Measurements from ENCODE around the gene KIF6.

Gene KIF6

DNA sequence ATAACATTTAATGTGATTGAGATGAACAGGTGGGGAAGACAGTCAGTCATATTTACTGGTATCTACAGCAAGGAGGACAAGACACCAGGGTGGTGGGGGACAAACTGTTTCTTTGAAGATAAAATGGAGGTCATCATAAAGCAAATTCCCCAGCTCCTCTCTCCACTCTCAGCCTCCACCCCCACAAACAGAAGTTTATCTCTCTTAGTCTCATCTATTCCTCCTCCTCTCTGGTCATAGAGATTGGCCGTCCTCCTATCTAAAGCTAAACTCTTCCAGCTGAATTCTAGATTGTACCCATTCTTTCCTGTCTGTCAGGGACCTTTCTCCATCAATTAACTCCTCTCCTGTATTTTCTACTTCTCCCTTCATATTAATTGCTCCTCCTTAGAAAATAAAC lies 71.1 kb downstream of the KIF6 start:
- no peak for DNase-seq

DNA sequence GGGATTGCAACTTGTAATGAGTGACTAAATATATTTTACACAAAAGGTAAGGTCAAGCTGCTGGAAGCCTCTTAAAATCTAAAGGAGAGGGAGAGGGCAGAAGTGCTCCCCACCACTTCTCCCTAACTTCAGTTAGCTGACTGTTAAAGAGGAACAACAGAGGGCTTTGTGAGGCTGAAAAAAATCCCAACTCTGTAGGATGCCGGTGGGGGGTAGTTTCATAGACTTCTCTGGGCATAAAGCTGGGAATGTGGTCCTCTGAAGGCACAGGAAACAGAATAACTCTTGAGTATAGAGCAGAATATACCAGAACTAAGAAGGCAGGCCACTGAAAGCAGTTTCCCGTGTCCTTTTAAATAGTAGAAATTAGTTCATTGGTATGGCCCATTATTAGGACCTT lies 71.6 kb downstream of the KIF6 start:
- DNase-seq = no peak

DNA sequence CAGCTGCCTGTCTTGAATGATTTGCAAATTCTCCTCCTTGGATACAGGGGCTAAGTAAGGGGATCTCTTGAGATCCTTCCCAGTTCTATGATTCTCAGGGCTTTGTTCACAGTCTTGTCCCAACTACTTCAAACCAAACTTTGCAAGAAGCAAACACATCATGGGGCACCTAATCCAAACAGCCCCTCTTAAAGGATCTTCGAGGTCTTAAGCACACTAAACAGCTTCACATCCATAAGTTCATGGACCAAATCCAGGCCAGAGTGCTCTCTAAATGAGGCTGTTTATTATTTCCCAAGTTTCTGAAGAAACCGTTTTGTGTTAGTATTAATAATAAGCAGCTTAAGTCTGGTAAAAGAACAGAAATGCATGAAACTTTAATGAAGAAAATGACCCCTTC lies 75.2 kb downstream of the KIF6 start:
- DNase-seq = no peak

DNA sequence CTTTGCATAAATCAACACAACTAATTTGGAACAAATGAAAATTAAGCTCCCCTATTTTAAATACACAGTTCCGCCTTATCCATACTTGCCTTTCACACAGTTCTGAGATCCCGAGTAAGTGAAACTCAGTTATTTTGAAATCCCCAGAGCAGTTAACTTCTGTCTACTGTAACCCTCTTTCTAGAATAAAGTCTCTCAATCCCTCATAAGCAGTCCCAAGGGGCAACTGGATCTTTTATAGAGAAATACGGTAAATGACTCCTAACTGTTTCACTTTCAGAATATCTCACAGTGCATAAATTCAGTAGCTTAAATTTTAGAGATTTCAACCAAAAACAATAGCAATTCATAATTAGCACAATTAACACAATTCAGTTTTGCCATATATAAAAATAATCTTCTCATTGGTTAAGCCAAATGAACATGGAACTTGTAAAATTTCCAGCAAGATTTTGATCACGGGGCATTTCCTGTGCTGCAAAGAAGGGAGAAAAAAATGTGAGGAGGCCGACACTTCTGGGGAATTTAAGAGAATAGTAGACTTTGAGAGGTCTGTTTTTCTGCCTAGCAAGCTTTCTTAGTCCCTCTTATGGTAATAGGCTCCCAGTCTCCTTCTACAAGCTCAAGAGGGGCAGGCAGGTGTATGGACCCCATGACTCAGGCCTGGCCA lies 78.3 kb downstream of the KIF6 start:
- DNase-seq = no peak

DNA sequence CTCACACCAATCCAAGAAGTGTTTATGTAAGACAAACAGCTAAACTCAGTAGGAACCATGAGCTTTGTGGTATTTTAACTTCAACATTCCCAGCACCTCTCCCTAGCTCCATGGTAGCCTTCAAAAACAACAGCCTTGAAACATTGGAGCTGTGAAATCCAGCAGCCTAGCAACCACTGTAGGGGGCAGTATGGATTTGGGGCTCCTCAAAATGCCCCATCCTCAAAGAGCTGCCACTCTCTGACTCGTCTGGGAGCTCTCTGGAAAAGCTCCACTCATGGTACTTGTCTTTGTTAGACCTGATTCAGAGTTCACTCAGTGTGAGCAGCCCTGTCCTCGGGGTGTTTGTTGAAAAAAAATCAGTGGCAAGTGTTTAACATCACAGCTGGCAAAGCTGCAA lies 82.9 kb downstream of the KIF6 start:
- no peak for DNase-seq

DNA sequence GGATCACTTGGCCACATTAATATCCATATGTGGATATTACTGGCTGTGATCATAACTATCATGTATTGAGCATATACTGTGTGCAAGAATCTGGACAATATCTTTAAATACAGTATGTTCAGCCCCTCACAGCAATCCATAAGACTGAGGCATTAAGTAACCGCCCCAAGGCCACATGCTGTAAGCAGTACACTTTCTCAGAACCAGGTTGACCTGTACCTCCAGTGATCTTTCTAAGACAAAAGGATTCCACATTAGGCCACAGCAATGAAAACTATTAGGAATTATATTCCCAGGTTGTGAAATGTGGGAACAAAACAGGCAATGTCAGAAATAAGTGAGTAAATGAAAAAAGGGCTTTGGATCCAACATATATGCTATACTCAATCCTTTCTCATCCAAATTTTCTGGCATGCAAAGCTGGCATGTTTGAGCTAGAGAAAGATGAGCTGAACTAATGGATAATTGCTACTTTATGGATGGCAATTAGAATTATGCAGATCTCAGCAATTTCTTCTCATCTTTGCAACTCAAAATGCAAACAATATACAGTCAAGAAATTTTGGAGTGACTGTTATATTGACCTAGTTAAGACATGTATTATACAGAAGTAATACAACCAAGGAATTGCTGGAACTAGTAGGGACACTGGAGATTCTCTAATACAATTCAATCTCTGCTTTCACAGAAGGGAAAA lies 86.9 kb downstream of the KIF6 start:
- no peak for DNase-seq

DNA sequence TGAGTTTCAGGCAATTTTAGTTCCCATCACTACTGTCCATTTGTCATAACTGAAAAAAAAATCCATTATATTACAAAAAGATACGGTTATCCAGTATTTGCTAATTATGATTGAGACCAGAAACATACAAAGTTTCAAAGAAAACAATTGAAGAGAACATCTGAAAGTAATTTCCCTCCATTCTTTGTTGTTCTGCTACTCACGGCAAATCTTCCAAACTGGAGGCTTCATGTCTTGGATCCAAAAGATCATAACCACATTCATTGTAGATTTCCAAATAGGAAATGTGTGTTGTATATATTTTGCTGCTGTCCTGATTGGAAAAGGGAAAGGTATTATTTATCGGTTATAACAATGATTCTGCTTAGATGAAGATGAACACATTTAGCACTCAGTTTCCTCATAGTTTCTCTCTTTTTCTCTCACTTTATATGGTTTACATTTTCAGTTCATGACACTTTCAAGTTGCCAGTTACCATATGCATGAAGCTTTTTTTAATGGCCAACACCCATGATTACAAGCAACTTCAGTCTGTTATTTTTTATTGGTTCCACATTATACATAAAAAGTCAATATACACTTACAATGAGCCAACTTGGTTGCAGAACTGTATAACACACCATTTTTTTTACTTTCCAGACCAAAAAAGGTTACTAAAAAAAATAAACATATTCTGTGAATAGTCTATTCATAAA lies 90.4 kb downstream of the KIF6 start:
- no peak for DNase-seq

DNA sequence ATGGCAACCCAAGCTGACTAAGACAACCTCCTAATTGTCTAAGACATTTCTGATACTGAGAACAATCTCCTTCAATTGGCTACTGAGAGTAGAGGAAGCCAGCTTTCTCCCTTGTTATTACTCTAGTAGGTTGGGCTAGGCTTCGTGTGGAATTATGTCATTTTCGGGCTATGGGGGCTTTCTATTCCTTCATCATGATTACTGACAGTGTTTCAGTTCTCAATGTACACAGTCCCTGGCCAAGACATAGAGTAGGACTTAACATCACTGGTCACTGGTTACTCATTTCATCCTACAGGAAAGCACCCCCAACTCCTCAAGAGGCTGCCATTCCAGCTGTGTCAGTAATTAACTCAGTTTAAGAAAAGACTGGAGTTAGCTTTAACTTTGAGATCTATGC lies 100.0 kb downstream of the KIF6 start:
- DNase-seq = no peak

DNA sequence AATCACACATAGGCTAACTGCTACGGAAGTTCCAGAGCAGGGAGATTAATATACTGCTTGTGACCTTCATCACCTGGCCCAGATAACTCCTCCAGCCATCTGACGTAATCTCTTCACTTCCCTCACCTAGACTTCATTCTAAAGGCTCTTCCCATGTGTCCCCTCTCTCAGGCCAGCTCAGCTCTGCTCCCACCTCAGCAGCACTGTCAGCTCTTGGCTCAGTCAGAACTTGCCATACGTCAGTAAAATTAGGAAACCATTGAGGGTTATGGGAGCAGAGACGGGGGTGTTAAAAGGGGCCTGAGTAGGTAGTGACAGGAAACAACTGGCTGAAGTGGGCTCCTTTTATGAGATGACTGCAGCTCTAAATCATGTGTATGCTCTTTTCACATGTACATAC lies 101.5 kb downstream of the KIF6 start:
- DNase-seq = no peak

DNA sequence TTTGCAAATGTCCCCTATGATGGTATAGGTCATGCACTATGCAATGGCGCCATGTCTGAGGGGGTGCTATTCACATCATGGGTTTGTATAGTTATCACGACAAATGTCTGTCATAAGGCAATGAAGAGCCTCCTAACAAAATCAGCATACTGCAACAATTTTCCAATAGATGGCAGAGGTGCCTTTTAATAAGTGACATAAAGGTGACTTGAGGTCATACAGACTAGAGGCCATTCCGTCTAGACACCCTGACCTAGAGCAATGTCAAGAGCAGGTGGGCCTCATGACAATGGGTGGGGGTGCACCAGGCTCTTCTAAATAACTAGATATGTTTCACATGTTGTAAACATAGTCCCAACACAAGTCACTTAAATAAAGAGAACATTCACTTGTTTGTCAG lies 107.7 kb downstream of the KIF6 start:
- no peak for DNase-seq

DNA sequence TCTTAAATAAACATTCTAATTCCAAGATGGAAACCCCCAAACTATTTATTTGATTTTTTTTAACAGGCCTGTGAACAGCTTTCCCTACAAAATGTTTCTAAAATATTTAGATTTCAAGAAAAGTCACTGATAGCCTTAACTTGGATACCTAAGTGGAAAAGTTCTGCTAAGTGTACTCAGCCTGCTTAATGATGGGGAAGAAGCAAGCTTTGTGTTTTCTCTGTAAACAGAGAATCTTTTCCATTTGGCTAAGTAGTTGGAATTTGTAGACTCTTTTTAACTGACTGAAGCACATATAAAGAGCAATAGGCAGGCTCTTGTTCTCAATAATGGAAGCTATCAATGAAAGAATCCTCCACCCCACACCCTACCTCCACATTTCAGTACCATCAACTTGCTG lies 108.2 kb downstream of the KIF6 start:
- DNase-seq = no peak

DNA sequence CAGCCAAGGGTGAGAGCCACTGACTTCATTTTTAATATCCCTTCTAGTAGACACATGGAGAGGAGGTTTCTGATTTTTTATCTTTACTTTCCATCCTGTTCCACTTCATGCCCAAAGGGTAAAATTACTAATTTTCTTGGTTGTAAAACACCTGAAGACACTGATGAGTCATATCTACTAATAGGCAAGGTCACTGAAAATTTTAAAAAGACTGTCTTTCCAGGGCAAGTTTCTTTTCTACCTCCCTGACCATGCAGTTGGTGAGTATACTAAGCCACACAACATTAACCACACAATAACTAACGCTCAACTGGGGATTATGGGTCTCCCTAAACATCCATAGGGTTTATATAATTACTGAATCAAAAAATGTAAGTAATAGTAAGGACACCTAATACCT lies 109.6 kb downstream of the KIF6 start:
- DNase-seq = no peak

DNA sequence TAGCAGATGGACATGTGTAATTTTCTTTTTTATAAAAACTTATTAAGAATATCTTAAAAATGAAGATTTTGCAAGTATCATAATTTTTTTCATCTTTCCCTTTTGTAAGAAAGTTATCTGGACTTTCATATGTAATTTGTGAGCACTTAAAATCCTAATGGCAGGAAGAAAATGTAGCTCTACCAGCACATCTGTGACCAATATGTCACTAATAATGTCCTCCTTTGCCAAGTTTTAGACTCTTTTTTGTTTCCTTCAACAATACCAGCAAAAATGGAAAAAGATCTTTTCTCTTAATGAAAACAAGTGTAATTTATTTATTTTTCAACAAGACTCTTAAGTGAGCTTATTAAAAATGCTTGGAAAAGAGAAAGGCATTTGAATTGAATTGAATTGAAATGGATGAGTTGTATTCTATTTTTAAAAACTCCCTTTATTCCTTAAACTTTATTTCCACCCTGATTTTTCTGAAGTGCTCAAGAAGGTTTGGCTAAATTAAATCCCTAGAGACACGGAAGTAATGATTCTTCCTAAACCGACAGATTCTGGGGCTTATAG lies 110.7 kb downstream of the KIF6 start:
- no peak for DNase-seq

DNA sequence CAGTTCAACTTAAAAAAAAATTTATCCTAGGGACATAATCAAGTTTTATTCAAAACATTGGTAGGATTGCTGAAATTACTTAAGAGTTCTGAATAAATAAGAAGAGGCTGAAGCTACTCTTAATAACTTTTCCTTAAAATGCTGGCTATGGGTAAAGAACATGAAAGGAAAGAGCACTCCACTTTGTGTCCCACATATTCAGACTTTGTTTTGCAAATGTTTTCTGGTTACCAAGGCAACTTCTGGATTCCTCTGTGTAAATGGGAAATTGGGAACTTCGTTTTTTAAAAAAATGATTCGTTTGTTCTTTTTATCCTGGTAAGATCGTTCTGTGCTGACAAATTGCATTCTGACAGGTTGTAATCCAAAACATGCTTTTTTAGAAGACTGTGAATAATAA lies 115.0 kb downstream of the KIF6 start:
- DNase-seq = no peak

DNA sequence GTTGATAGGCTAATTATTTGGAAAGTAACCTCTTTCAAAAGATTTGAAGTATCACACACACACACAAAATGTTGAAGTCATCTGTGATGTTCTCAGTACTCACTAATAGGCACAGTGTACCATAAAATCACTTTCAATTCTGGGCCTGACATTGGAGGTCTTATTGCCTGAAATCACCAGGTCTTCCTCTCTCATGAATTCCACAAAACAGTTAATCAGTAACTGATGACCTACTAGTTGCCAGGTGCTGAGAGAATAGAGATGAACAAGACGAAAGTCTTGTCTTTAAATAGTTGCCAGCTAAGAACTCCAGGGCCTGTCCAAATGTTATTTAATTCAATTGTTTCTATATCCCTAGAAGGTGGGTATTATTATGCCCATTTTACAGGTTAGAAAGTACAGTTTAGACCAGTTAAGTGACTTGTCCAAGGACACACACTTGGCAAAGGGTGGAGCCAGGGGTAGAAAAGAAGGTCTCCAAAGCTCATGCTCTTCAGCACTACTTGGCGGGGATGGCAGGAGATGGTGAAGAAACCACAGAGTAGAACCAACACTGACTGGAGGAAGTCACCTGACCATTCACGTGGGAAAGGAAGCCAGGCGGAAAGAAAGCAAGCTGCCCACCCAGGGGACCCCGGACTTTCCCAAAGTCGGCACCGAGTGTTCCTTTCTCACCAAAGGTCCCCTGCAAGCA lies 116.4 kb downstream of the KIF6 start:
- no peak for DNase-seq

DNA sequence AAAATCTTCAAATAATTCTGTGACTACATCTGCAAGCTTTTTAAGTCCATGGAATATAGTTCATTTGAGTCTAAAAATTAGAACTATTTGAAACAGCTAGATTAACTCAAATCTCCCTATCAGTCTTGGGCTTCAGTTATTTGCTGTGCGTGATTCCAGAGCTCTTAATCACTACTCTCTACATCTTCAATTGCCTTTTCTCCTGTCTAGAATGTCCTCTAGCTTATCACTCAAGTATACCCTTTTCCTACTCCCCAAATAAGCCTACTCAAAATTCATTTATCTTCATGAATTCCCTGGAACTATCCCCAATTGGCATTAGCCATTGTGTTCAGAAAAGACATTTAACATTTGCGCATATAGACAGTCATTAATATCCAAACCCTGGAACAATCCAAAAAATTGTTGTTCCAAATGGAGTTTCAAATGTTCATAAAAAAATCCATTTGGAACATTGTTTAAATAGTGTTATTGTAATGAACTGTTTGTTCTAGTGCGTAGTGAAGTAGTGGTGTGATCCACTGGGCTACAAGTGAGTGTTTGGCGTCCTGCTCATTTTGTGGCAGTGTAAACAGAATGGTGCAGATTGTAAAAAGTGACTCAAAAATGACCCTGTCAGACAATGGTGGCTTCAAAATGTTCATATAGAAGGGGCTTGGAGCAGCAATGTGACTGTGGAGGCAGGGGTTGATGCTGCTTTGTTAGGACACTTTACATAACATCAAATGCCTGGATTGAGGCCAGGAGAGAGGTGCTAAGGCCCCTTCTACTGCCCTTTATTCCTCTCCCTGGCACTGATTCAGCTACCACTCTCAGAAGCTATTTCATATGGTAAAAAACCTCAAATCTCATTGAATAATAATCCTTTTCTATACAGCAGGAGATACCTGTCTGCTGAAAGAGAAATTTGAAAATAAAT lies 122.3 kb downstream of the KIF6 start:
- DNase-seq = no peak

DNA sequence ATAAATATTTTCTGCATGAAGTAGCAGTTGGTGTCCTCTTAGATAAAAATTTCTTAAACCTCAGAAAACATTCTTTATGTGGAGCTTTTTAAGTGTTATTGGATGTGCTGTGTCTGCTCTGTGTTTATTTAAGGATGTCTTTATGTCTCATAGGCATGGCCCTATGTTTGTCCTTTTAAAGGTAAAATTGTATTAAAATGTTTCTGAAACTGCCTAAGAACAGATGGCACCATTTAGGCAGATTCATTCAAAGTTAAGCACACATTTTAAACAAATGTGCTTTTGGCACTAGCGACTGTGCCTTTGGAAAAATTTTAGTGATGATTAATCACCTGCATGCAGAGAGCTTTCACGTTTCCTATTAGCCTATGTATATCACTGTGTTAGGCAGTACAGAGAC lies 125.2 kb downstream of the KIF6 start:
- DNase-seq = no peak

DNA sequence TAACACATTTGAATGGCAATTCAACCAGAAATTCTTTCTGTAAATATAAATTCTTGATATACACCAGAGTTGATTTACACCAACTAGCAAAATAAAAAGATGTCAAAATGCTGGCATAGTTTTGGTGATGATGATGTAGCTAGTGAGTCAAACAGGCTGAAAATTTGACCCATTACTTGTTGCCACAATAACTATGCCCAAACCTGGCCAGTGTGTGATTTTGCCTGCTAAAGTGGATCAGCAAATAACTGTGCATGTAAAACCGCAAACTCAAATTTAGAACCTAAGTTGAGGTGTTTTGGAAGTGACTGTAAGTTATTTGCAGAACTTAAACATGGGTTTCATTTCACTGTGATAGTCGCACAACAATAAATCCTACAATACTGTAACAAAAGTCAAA lies 125.9 kb downstream of the KIF6 start:
- DNase-seq = no peak

DNA sequence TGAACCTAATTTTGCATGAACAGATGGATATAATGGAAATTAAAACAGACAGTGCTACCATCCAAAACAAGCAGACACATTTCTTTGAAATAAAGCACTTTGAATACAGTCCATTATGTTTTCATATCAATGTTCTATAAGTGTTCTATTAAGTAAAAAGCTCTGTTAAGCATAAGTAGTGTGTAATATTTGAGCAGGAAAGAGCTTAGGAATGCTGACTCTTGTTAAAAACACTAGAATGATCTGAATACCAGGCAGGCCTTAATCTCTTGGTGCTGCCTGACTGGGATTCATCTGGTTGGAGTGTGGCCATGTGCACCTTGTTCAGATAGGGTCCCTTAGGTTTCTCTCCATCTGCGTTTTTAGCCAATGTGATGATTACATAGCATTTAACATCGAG lies 130.9 kb downstream of the KIF6 start:
- DNase-seq = no peak

DNA sequence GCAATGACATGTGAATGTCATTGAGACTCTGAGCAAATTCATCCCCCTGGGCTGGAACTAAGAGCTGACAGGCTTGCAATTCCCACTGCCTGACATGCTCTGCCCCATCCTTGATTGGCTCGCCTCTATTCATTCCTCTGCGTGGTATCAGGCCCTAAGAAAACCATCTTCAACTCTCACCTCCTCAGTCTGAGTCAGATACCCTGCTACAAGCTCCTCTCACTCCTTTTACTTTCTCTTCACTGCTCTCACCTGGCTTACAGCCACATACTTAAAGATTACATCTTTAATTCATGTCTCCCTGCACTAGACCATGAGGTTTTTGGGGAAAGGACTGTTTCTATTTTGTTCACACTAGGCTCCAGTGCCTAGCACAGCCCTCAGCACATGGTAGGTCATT lies 131.6 kb downstream of the KIF6 start:
- no peak for DNase-seq

DNA sequence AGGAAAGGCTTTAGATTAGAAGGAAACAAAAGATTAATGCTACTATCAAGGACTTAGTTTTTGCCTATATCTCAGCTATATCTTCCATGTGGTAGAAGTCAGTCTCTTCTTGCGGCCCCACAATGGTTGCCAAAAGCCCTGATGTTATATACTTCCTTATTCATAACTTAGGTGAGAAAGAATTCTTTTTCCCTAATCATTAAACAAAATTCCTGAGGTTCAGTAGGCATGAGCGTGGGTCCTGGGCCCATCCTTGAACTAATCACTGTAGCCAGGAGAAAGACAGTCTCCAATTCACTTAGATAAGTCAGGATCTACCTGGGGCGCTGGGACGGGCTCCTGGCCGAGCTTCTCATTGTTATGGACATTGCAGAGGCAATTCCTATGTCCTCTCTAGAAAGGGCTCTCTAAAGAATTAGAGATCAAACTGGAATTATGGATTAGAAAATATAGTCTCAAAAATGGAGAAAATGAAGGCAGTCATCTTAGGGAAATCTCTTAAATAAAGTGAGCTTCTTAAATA lies 134.3 kb downstream of the KIF6 start:
- DNase-seq = no peak

DNA sequence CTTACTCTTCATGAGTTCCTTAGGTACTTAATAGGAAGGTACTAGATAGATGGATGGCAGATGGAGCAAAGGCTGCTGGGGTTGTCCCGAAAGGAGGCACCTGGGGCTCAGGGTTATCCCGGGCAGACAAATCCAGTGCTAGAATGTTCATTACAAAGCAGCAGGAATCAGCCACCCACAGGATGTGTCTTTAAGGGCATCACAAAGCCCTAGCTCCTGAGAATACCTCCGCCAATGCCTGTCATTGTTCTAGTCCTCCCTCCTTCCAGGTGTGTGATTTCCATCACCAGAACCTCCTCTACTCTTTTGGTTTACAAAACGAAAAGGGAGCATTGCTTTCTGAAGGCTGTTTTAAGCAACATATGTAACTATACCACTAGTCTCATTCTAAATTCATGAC lies 138.1 kb downstream of the KIF6 start:
- no peak for DNase-seq
